NCI-H82 (cell line): Measurements from ENCODE around the gene CDH4.

Experiments used
- DNase-seq: peaks from one replicate; lab custom pipeline; 2025; lab: John Stamatoyannopoulos, UW

Gene CDH4

GRCh38 chr20:61631751-61632150 is 379.7 kb downstream of the CDH4 start:
- DNase-seq: no peak

DNA sequence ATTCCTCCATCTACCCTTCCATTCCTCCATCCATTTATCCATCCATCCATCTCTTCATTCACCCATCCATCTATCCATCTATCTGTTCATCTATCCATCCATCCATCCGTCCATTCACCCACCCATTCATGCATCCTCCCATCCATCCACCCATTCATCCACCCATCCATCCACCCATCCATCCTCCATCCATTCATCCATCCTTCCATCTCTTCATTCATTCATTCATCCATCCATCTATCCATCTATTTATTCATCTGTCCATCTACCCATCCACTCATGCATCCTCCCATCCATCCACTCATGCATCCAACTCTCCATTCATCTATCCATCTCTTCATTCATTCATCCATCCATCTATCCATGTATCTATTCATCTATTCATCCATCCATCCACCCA is 380.9 kb downstream of the CDH4 start:
- no peak for DNase-seq

- DNase-seq: no peak
Measured at GRCh38 chr20:61634376-61635145, 382.5 kb downstream of the CDH4 start.

DNA sequence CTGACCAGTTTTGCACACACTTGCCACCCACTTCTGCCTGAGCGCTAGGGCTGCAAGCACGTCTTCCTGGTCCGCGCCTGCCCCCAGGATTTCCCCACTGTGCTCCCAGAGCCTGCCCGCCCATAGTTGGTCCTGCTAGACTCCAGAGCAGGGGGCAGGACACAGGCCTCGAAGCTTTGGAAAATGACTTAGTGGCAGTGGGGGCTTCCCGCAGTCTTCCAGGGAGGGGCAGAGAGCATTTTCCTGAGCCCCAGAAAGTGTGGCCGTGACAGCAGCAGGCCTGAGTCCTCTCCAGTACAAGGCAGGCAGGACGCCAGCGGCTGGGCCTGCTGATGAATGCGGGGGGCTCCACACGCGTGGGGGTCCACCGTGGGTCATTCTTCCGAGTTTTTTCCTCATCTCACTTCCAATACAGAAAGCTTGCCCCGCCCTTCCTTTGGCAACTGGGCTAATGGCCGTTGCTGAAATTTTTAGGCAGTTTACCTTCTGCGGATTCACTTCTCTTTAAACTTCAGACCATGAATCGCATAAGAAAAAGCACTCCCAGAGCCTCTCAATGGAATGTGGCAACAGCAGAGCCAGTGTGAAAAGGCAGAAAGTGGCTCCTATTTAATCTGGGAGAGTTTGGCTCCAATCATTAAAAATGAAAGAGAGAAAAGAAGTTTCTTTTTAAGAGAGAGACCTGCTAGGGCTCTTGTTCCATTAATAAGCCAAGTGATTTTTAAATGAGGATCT is 383.8 kb downstream of the CDH4 start:
- DNase-seq: no peak

DNA sequence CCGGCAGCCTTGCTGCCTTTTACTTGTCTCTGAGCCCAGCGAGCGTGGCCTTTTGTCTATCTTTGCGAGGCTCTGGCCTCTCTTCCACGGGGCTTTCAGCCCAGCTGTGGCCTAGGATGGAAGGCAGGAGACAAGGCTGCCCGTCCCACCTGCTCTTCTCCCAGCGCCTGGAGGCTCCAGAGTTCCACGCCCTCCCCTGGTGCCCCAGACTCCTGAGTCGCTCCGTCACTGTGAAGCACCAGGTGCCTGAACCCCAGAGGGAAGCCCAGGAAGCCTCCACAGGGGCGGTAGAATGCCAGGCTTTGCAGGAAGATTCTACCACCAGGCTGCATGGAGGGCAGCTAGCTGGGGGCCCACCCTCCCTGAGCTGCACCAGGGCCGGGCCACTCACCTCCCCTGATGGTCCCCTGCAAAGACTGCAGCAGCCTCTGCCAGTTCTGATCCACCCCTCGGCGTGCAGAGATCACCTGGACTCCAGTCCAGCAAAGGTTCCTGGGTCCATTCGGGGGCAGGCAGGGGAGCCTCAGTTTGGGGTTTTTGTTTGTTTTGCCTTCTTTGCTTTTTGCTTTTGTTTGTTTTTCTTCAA is 384.6 kb downstream of the CDH4 start:
- no peak for DNase-seq

- no peak for DNase-seq
Measured at GRCh38 chr20:61638802-61639585, 386.9 kb downstream of the CDH4 start.

- no peak for DNase-seq
Measured at GRCh38 chr20:61640131-61640870, 388.2 kb downstream of the CDH4 start.

- DNase-seq: no peak
Measured at GRCh38 chr20:61640871-61641245, 388.8 kb downstream of the CDH4 start.

GRCh38 chr20:61643656-61644377 is 391.8 kb downstream of the CDH4 start:
- no peak for DNase-seq

DNA sequence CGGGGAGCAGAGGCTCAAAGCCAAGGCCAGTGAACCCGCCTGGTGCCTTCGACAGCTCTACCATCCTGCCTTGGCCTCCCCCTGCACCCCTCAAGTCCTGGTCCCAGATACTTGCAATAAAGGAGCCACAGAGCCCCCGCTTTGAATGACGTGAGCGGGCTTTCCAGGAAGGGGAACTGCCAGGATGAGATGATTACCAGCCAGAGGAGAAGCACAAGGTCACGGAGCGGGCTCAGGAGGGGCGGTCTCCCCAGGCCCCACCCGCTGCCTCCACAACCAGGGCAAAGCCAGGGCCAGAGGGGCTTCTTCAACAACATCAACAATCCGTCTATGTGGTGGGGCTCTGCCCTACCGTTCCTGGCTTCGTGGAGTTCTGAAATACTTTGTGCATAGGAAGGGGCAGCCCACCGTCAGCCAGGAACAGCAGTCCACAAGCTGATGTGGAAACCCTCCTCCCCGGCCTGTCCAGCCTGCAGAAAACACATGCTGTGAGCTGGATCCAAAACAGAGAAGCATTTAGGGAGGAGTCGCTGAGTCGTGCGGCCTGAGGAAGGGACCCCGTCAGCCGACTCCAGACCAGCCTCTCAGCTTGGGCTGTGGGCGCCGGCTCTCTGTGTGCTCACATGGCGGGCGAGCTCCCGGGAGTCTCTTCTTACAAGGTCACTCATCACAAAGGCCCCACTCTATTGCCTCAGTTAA is 392.5 kb downstream of the CDH4 start:
- DNase-seq: no peak

DNA sequence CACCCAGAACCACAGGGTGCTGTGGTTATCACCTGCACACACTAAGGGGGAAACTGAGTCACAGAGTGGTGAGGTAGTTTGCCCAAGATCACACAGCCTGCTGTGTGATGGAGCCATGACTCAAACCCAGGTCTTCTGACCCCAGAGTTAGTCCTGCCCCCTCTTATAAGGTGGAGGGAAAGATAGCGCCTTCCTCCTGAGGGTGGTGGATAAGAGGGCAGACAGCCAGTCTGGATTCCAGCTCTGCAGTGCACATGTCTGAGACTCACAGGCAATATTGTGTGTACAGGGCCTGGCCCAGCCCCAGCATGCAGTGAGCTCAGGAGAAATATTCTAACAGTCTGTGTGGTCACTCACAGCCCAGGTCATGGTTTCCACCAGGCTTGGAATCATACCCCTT is 393.7 kb downstream of the CDH4 start:
- DNase-seq: no peak

GRCh38 chr20:61646453-61646852 is 394.4 kb downstream of the CDH4 start:
- no peak for DNase-seq

DNA sequence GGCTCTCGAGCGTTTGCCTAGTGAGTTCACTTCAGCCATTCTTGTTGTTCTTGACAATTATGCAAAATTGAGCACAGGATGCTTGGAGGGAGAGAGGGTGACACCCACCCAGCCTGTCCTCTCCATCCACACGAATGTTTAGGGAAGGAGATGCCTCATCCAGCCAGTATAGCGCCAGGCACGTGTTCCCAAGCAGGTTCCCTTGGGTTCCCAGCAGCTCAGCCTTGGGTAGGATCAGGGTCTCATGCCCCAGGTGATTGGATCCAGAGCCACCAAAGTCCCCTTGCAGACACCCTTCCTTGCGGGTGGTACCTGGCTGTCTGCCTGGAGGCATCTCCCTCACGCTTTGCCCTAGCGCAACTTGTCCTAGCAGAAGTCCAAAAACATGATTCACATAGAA is 394.9 kb downstream of the CDH4 start:
- no peak for DNase-seq

- no peak for DNase-seq
Measured at GRCh38 chr20:61647702-61648101, 395.6 kb downstream of the CDH4 start.

GRCh38 chr20:61649105-61649859 is 397.2 kb downstream of the CDH4 start:
- no peak for DNase-seq

DNA sequence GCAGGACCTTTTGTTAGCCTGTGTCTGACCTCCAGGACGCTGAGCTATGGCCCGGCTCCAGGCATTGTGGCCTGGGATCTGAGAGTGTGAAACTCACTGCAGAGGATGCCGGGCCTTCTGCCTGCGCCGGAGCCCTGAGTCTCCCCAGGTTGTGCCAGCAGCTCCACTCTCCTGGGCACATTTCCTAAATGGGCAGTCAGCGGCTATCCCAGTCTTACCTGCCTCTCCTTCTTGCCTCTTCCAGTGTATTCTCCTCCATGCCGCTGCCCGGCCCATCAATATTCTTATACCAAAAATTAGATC is 397.8 kb downstream of the CDH4 start:
- DNase-seq: no peak

- no peak for DNase-seq
Measured at GRCh38 chr20:61650912-61651733, 399.1 kb downstream of the CDH4 start.

DNA sequence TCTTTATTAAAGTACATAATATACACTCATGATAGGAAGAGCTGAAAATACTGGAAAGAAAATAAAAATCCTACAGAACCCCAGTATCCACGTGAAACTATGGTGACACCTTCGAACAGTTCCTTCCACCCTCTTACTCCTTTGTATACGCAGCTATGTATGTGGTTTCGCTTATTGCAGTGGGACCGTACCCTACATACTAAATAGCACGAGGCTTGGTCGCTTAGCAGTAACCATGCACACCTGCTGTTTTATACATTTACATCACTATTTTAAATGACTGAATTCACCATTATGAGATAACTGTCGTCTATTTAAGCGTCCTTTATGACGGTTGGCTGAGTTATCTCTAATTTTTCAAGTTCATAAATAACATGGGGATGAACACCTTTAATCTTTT is 400.1 kb downstream of the CDH4 start:
- no peak for DNase-seq

DNA sequence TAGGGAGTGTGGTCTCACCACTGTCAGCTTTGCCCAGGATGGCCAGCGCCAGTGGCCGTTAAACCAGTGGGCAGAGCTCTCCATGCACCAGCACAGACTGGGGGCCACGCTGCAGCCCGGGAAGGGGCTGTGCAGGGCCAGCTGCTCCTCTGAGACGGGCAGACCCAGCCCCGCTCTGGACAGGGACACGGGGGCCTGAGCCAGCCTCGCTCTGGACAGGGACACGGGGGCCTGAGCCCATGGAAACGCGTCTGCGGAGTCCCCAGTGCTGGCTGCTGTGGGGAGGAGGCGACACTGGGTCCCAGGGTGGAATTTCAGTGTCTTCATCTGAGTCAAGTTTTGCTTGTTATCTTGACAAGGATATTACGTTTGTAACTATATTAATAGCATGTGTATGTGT is 402.7 kb downstream of the CDH4 start:
- no peak for DNase-seq
